Measurements from ENCODE around the gene PCNX4. TPM values are rescaled to one million over a fixed set of nuclear protein-coding genes. Genes with fewer than 3 reads are reported as not detected.

The PCNX4 gene
- total and polyA plus RNA-seq, 2 donors (not counting 1 experiment from before 2014, with no cell fraction given), result 57.8 to 95.0 TPM

DNA sequence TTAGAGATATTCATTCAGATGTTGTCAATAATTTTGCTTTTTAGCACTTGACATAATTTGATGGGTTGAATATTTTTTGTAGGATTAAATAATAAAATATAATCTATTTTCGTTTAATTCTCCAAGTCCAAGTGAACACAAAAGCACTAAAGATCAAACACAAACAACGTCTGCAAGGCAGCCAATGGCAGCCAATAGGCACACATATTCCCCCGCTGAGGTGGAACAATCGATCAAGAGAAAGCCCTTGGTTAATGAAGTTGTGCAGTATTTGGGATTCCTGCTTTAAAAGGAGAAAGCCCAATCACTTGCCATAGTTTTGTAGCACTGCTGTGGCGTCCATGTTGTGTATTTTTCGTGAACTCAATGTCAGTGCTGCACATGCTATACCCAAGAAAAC is 72.0 kb downstream of the PCNX4 start:
- no peak for DNase-seq (ENCODE audit: low read depth in 2 of 2)
- no peak overlapping the region for H2AFZ ChIP-seq (ENCODE audit: low read length)

DNA sequence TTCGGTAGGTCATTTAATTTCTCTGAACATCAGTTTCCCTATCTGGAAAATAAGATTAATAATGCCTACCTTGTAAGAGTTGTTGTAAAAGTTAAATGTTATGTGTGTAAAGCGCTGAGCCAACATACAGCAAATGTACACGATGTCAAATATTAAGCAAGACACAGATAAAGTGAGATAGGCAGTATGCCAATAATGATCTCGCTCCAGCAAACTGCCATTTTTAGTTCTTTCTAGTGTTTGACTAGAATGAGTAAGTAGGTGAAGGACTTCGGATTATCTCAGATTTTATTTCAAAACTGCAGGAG is 72.6 kb downstream of the PCNX4 start:
- Histone ChIP-seq H3K4me1 (ENCODE audit: control insufficient read depth, extremely low read depth, insufficient read depth, low read length) (peaks cover 2% of the 10 kb centered on the region), H3K36me3 (ENCODE audit: control insufficient read depth, insufficient read depth, low read length) (no peaks in the 10 kb centered on the region), H3K27ac (ENCODE audit: insufficient read depth, low read length) (peak overlapping the region; percentile 84), H4K20me1 (ENCODE audit: control insufficient read depth, extremely low read depth, insufficient read depth, low read length) (no peaks in the 10 kb centered on the region), H3K4me2 (ENCODE audit: extremely low read depth, insufficient read depth, low read length) (peak overlapping the region; percentile 90), H3K9ac (ENCODE audit: insufficient read depth, low read length) (peak overlapping the region; percentile 81), H3K4me3 (replicated peaks in 1 of 4; ENCODE audit: control extremely low read depth in 1 of 4, insufficient read depth in 1 of 4, low read depth in 3 of 4, low read length in 4 of 4) (peak overlapping the region; percentile 79 to 88 (median 86)), H3K9me3 (ENCODE audit: control insufficient read depth, insufficient read depth, low read depth, low read length) (no peaks in the 10 kb centered on the region), H3K79me2 (ENCODE audit: control insufficient read depth, insufficient read depth, low read length) (peaks cover 19% of the 10 kb centered on the region), H2AFZ (ENCODE audit: low read length) (peak overlapping the region; percentile 2), H3K27me3 (ENCODE audit: control insufficient read depth, insufficient read depth, low read length) (no peaks in the 10 kb centered on the region)
- TF ChIP-seq, protein P1, sequence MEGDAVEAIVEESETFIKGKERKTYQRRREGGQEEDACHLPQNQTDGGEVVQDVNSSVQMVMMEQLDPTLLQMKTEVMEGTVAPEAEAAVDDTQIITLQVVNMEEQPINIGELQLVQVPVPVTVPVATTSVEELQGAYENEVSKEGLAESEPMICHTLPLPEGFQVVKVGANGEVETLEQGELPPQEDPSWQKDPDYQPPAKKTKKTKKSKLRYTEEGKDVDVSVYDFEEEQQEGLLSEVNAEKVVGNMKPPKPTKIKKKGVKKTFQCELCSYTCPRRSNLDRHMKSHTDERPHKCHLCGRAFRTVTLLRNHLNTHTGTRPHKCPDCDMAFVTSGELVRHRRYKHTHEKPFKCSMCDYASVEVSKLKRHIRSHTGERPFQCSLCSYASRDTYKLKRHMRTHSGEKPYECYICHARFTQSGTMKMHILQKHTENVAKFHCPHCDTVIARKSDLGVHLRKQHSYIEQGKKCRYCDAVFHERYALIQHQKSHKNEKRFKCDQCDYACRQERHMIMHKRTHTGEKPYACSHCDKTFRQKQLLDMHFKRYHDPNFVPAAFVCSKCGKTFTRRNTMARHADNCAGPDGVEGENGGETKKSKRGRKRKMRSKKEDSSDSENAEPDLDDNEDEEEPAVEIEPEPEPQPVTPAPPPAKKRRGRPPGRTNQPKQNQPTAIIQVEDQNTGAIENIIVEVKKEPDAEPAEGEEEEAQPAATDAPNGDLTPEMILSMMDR (conservative IDR thresholded peaks at IDR 0.05 in 1 of 2, IDR thresholded peaks at IDR 0.05 in 1 of 2; ENCODE audit: low read depth in 1 of 2, low read length in 2 of 2), result no peak
- no peak for TF ChIP-seq EZH2 (IDR thresholded peaks at IDR 0.05; ENCODE audit: low read length, missing control alignments)
- DNase-seq (ENCODE audit: low read depth in 2 of 2), result no peak

More for the DNA sequence above, 72.0 kb downstream of the PCNX4 start:
- peak overlapping the region; percentile 90 for H3K4me2 ChIP-seq (ENCODE audit: extremely low read depth, insufficient read depth, low read length)
- H3K9ac ChIP-seq (ENCODE audit: insufficient read depth, low read length), result no peak overlapping the region
- peak overlapping the region; percentile 79 to 88 (median 86) for H3K4me3 ChIP-seq (replicated peaks in 1 of 4; ENCODE audit: control extremely low read depth in 1 of 4, insufficient read depth in 1 of 4, low read depth in 3 of 4, low read length in 4 of 4)
- no peaks in the 10 kb centered on the region for H3K9me3 ChIP-seq (ENCODE audit: control insufficient read depth, insufficient read depth, low read depth, low read length)
- H3K36me3 ChIP-seq (ENCODE audit: control insufficient read depth, insufficient read depth, low read length), result no peaks in the 10 kb centered on the region
- peaks cover 19% of the 10 kb centered on the region for H3K79me2 ChIP-seq (ENCODE audit: control insufficient read depth, insufficient read depth, low read length)
- H4K20me1 ChIP-seq (ENCODE audit: control insufficient read depth, extremely low read depth, insufficient read depth, low read length), result no peaks in the 10 kb centered on the region
- H3K4me1 ChIP-seq (ENCODE audit: control insufficient read depth, extremely low read depth, insufficient read depth, low read length), result peaks cover 2% of the 10 kb centered on the region
- no peak overlapping the region for H3K27ac ChIP-seq (ENCODE audit: insufficient read depth, low read length)
- TF ChIP-seq, protein P1 (conservative IDR thresholded peaks at IDR 0.05 in 1 of 2, IDR thresholded peaks at IDR 0.05 in 1 of 2; ENCODE audit: low read depth in 1 of 2, low read length in 2 of 2), result no peak
- no peak for TF ChIP-seq EZH2 (IDR thresholded peaks at IDR 0.05; ENCODE audit: low read length, missing control alignments)
- no peaks in the 10 kb centered on the region for H3K27me3 ChIP-seq (ENCODE audit: control insufficient read depth, insufficient read depth, low read length)

DNA sequence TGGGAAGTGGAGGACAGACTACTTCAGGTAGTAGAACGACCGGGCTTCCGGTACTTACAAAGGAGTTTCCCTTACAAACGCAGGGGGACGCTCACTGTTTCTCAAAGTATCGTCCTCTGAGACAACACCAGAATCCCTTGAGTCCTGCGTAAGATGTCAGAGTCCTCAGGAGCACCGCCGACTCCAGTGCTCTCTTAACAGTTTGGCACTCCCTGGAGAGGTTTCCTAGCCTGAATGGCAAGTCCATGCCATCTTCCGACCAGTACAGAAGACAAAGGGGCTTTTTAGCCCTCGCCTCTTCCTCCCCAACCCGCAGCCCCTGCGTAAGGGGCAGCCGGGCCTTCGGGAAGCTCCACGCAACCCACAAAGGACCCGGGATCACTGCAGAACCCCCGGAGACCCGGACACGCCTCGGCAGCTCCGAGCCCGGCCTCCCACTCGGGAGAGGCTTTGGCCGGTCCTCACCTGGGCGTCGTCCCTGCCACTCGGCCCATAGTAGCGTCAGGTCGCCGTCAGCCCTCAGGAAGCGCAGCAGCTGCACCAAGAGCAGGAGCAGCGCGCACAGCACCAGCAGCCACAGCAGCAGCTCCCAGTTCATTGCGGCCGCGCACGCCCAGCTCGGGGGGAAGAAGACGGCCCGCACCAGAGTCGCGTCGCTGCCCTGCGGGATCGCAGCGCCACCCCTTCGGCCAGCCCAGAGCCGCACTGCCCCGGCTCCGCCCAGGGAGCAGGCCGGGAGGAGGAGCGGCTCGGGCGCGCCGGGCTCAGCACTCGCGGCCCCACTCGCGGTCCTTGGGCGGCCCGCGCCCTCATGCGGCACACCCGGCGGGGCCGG is 73.2 kb downstream of the PCNX4 start, which contains the start of gene DHRS7:
DHRS7 (minus strand) TSS at position 687 of the 835 bp plus-strand sequence; CDS start at position 598, 89 bp downstream.
- Histone ChIP-seq H2AFZ (ENCODE audit: low read length) (peak within 1 kb of the TSS; percentile 84), H3K36me3 (ENCODE audit: control insufficient read depth, insufficient read depth, low read length) (no peaks in the 10 kb centered on the region), H3K4me1 (ENCODE audit: control insufficient read depth, extremely low read depth, insufficient read depth, low read length) (peaks cover 2% of the 10 kb centered on the region), H3K4me2 (ENCODE audit: extremely low read depth, insufficient read depth, low read length) (peak within 1 kb of the TSS; percentile 90), H3K27ac (ENCODE audit: insufficient read depth, low read length) (peak within 1 kb of the TSS; percentile 84), H3K4me3 (replicated peaks in 1 of 4; ENCODE audit: control extremely low read depth in 1 of 4, insufficient read depth in 1 of 4, low read depth in 3 of 4, low read length in 4 of 4) (peak within 1 kb of the TSS; percentile 79 to 88 (median 86)), H3K79me2 (ENCODE audit: control insufficient read depth, insufficient read depth, low read length) (peaks cover 19% of the 10 kb centered on the region), H3K9me3 (ENCODE audit: control insufficient read depth, insufficient read depth, low read depth, low read length) (no peaks in the 10 kb centered on the region), H4K20me1 (ENCODE audit: control insufficient read depth, extremely low read depth, insufficient read depth, low read length) (no peaks in the 10 kb centered on the region), H3K9ac (ENCODE audit: insufficient read depth, low read length) (peak within 1 kb of the TSS; percentile 81), H3K27me3 (ENCODE audit: control insufficient read depth, insufficient read depth, low read length) (no peaks in the 10 kb centered on the region)
- no peak for TF ChIP-seq EZH2 (IDR thresholded peaks at IDR 0.05; ENCODE audit: low read length, missing control alignments)
- TF ChIP-seq, protein P1 (conservative IDR thresholded peaks at IDR 0.05 in 1 of 2, IDR thresholded peaks at IDR 0.05 in 1 of 2; ENCODE audit: low read depth in 1 of 2, low read length in 2 of 2), result peak; percentile 24 to 55
- peak; percentile 76 to 81 for DNase-seq (ENCODE audit: low read depth in 2 of 2)

Measured in fibroblast of lung (primary cell).